Measurements from ENCODE around the gene AKR1C2.
A peak's percentile ranks its signal among the peaks of the same experiment; 100 is the strongest.

AKR1C2 gene

GRCh38 chr10:4983615-4984216 is 19.9 kb downstream of the AKR1C2 start:
- no peaks in the 10 kb centered on the region for H3F3A ChIP-seq (ENCODE audit: control insufficient read depth, insufficient read depth)
- no peaks in the 10 kb centered on the region for H4K20me1 ChIP-seq (ENCODE audit: control insufficient read depth, insufficient read depth, low read depth, low read length)
- H3K4me3 ChIP-seq (ENCODE audit: low read length), result no peak overlapping the region
- H3K4me2 ChIP-seq (ENCODE audit: low read length), result no peak overlapping the region
- H3K9me2 ChIP-seq (replicated peaks; ENCODE audit: control insufficient read depth, low read length), result no peaks in the 10 kb centered on the region
- no peak overlapping the region for H3K27ac ChIP-seq (ENCODE audit: low read depth, low read length)
- H3K4me1 ChIP-seq (ENCODE audit: control insufficient read depth, low read length), result no peaks in the 10 kb centered on the region
- H3K27me3 ChIP-seq (ENCODE audit: control insufficient read depth, low read length), result no peaks in the 10 kb centered on the region
- H3K36me3 ChIP-seq (ENCODE audit: control insufficient read depth, low read length), result no peaks in the 10 kb centered on the region
- no peaks in the 10 kb centered on the region for H3K9me3 ChIP-seq (ENCODE audit: control insufficient read depth, insufficient read depth, low read length)
- no peak for TF ChIP-seq EZH2phosphoT487 (IDR thresholded peaks at IDR 0.05; ENCODE audit: borderline replicate concordance, low read length)
- TF ChIP-seq CTCF (IDR thresholded peaks at IDR 0.05; ENCODE audit: low read depth, low read length, poor library complexity, severe bottlenecking), result no peak
- no peaks in the 10 kb centered on the region for H3K79me2 ChIP-seq (ENCODE audit: control insufficient read depth, low read length)

- no peak for TF ChIP-seq CTCF (IDR thresholded peaks at IDR 0.05; ENCODE audit: low read depth, low read length, poor library complexity, severe bottlenecking)
- TF ChIP-seq EZH2phosphoT487 (IDR thresholded peaks at IDR 0.05; ENCODE audit: borderline replicate concordance, low read length), result no peak
- no peaks in the 10 kb centered on the region for H3K4me1 ChIP-seq (ENCODE audit: control insufficient read depth, low read length)
- no peak overlapping the region for H3K4me3 ChIP-seq (ENCODE audit: low read length)
- no peaks in the 10 kb centered on the region for H3K79me2 ChIP-seq (ENCODE audit: control insufficient read depth, low read length)
- no peaks in the 10 kb centered on the region for H3F3A ChIP-seq (ENCODE audit: control insufficient read depth, insufficient read depth)
- H3K9me3 ChIP-seq (ENCODE audit: control insufficient read depth, insufficient read depth, low read length), result no peaks in the 10 kb centered on the region
- no peak overlapping the region for H3K4me2 ChIP-seq (ENCODE audit: low read length)
- no peaks in the 10 kb centered on the region for H3K9me2 ChIP-seq (replicated peaks; ENCODE audit: control insufficient read depth, low read length)
- H4K20me1 ChIP-seq (ENCODE audit: control insufficient read depth, insufficient read depth, low read depth, low read length), result no peaks in the 10 kb centered on the region
- H3K27ac ChIP-seq (ENCODE audit: low read depth, low read length), result no peak overlapping the region
- no peaks in the 10 kb centered on the region for H3K36me3 ChIP-seq (ENCODE audit: control insufficient read depth, low read length)
- no peaks in the 10 kb centered on the region for H3K27me3 ChIP-seq (ENCODE audit: control insufficient read depth, low read length)
Measured at GRCh38 chr10:4982764-4983226, 20.9 kb downstream of the AKR1C2 start.

GRCh38 chr10:4981722-4982471 is 21.8 kb downstream of the AKR1C2 start:
- H3K36me3 ChIP-seq (ENCODE audit: control insufficient read depth, low read length), result no peaks in the 10 kb centered on the region
- no peaks in the 10 kb centered on the region for H3K9me3 ChIP-seq (ENCODE audit: control insufficient read depth, insufficient read depth, low read length)
- TF ChIP-seq CTCF (IDR thresholded peaks at IDR 0.05; ENCODE audit: low read depth, low read length, poor library complexity, severe bottlenecking), result peak; percentile 54
- TF ChIP-seq EZH2phosphoT487 (IDR thresholded peaks at IDR 0.05; ENCODE audit: borderline replicate concordance, low read length), result no peak
- H3K27ac ChIP-seq (ENCODE audit: low read depth, low read length), result no peak overlapping the region
- no peak overlapping the region for H3K4me2 ChIP-seq (ENCODE audit: low read length)
- no peaks in the 10 kb centered on the region for H3K27me3 ChIP-seq (ENCODE audit: control insufficient read depth, low read length)
- H3K79me2 ChIP-seq (ENCODE audit: control insufficient read depth, low read length), result no peaks in the 10 kb centered on the region
- H3K4me3 ChIP-seq (ENCODE audit: low read length), result no peak overlapping the region
- no peaks in the 10 kb centered on the region for H3F3A ChIP-seq (ENCODE audit: control insufficient read depth, insufficient read depth)
- H3K4me1 ChIP-seq (ENCODE audit: control insufficient read depth, low read length), result no peaks in the 10 kb centered on the region
- no peaks in the 10 kb centered on the region for H3K9me2 ChIP-seq (replicated peaks; ENCODE audit: control insufficient read depth, low read length)
- H4K20me1 ChIP-seq (ENCODE audit: control insufficient read depth, insufficient read depth, low read depth, low read length), result no peaks in the 10 kb centered on the region

All from DOHH2 (cell line).